ENCODE results near the gene PATJ.

DNA sequence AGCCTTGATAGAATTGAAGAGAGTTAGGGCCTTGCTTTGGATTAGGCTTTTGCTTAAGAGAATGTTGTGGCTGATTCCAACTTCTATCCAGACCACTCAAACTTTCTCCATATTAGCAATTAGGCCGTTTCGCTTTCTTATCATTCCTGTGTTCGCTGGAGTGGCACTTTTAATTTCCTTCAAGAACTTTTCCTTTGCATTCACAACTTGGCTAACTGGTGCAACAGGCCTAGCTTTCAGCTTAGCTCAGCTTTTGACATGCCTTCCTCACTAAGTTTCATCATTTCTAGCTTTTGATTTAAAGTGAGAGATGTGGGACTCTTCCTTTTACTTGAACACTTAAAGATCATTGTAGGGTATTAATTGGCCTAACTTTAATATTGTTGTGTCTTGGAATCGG lies 268.7 kb downstream of the PATJ start:
- TF ChIP-seq CTCF (IDR thresholded peaks at IDR 0.05) (no peak), POLR2A (IDR thresholded peaks at IDR 0.05) (no peak)
